NCI-H526 (cell line): ENCODE data around the gene CABYR.
"Not testable (repeated sequence)": the region's sequence is repeated elsewhere in the genome, so short reads cannot be mapped to it uniquely, and the experiment has no call there.

ENCODE experiments used
- DNase-seq, 2 experiments: peaks; one replicate each; lab custom pipeline; 2025; lab: John Stamatoyannopoulos, UW

The CABYR gene

DNA sequence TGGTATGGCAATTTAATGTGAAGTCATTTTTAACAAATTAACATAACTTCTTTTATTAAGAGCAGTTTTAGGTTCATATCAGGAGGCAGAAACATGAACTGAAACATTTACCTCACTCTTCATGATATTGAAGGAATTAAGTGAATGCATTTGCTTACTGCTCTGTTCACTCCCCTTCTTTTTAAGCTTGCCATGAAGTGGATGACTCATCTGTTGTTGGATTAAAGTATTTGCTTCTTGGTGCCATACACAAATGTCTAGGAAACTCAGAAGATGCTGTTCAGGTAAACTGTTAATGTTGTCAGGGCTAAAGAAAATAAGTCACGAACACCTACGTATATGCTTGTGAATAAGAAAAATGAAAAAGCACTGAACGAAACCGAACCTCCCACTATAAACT, 10.2 kb upstream of the CABYR start:
- no peak for DNase-seq

GRCh38 chr18:24130494-24130893, 8.4 kb upstream of the CABYR start:
- no peak for DNase-seq

GRCh38 chr18:24136967-24137373, 1.9 kb upstream of the CABYR start:
- peak in 1 of 2 experiments; percentile 14 for DNase-seq

DNA sequence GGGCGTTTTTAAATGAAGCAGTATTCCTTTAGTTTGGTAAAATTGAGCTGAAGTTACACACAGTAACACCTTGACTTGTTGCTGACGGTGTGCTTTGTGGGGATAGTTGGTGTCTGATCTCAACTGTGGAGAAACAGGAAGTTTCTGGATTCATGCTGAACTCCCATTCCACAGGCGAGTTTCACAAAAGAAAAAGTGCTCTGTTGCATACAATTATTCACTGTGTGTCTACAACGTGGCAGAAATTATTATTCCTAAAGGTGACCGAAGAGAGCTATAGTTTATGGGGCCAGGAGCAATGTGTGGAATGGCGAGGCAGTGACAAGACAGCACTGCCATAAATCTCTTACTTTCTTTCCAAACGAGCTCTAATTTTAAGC, 463 bp upstream of the CABYR start:
- peak in 1 of 2 experiments; percentile 16 for DNase-seq

DNA sequence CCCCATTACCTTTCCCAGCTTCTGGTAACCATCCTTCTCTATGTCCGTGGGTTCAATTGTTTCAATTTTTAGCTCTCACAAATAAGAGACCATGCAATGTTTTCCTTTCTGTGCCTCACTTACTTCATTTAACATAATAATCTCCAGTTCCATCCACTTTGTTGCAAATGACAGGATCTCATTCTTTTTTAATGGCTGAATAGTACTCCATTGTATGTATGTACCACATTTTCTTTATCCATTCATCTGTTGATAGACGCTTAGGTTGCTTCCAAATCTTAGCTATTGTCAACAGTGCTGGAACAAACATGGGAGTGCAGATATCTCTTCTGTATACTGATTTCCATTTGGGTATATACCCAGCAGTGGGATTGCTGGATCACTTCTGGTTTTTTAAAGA, 1.8 kb downstream of the CABYR start:
- no peak for DNase-seq

GRCh38 chr18:24142376-24142775, 3.5 kb downstream of the CABYR start:
- no peak for DNase-seq

GRCh38 chr18:24149591-24149990, 10.7 kb downstream of the CABYR start:
- DNase-seq = not testable (repeated sequence)

GRCh38 chr18:24153397-24153796, 14.5 kb downstream of the CABYR start:
- DNase-seq = no peak

DNA sequence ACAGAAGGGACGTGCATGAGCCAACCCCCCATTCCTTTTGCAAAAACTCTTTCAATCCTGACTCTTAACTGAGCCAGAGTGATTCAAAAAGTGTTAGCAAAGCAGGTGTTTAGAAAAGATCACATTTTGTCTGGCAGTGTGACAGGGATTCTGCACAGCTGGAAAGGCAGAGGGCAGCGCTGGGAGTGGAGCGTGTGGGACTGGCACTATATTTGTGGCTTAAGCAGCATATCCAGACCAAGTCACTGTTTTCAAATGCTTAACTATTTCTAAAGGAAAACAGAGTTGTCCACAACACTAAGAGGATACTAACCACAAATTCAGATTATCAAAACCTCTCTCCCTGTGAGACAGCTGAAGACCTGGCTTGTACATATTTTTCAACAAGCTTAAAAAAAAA, 19.0 kb downstream of the CABYR start:
- no peak for DNase-seq

DNA sequence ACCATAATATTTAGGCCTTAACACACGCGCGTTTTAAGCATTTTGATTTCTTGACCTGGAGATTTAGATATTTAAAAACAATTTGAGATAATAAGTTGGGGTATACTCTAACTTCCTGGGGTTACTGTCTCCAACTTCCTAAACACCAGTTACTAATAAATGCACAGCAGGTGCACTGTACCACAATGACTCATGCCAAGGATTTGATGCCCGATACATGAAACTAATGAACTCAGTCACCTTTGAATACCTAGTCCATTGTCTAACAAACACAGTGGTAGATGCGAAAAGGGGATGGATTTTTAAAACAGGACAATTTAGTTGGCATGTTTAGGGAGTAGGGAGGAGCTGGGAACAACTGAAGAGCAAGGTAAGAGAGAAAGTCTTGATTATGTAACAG, 21.2 kb downstream of the CABYR start:
- no peak for DNase-seq

DNA sequence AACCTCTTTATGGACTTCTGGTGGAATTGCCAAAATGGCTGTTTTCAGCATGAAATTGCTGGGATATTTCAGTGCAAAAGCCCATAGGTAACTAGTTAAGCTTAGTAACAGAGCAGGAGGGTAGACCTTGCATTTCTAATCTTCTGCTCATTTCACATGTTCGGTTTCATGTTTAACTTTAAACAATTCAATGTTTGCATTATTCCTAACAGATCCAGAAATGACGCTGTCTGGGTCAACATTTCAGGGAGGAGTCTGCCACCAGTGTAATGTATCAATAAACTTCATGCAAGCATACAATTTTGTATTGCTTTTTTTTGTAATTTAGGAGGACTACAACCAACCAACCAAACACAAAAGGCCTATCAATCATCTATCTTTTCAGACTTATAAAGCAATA, 22.4 kb downstream of the CABYR start:
- no peak for DNase-seq

GRCh38 chr18:24168496-24168895, 29.6 kb downstream of the CABYR start:
- no peak for DNase-seq

DNA sequence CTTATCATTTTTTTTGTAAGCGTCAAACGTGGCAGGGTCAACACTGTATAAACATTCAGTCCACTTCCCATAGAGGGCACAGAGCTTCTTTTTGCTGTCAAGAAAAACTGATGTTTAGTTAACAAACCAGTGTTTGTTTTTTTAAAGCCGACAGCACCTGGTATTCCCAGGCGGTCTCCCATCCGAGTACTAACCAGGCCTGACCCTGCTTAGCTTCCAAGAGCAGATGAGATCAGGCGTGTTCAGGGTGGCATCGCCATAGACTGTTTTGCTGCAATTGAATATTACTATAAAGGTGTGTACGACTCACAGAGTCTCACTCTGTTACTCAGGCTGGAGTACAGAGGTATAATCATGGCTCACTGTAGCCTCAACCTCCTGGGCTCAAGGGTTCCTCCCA, 31.5 kb downstream of the CABYR start:
- no peak for DNase-seq

DNA sequence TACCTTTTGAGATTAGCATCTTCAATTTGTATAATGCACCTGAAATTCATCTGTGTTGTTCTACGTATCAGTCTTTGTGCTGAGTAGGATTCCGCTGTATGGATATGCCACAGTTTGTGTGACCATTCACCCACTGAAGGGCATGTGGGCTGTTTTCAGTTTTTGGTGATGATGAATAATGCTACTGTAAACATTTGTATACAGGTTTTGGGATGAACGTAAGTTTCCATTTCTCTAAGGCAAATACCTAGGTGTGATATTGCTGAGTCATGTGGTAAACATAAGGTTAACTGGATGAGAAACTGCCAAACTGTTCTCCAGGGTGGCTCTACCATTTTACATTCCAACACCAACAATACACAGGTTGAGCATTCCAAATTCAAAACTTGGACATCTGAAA, 35.1 kb downstream of the CABYR start:
- no peak for DNase-seq

GRCh38 chr18:24176727-24177416, 38.0 kb downstream of the CABYR start:
- peak in 1 of 2 experiments; percentile 48 for DNase-seq

DNA sequence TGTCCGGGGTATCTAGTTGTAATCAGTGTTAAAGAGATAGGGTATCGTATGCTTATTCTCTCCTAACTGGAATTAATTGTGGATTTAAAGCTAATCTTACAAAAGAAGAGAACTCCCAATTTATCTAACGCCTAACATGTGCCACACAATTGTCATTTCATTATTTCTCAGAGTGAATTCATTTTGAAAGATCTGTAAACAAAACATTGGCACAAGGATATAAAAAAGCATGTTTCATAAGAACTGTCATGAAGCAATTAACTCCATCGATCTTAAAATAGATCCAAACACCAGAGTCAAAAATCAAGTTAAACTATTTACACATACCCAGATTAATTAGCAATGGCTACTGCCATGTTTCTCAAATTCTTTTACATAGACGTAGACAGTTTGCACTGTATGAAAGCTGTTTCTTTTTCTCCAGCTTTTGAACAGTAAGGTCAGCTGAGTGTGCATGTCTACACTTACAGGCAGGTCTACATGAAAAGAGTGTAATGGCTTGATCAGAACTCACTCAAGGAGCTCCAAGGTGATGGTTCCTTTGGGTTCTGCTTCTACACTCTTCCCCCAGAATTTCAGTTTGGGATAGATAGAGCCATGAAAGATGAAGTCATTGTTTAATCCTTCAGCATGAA, 38.8 kb downstream of the CABYR start:
- no peak for DNase-seq

DNA sequence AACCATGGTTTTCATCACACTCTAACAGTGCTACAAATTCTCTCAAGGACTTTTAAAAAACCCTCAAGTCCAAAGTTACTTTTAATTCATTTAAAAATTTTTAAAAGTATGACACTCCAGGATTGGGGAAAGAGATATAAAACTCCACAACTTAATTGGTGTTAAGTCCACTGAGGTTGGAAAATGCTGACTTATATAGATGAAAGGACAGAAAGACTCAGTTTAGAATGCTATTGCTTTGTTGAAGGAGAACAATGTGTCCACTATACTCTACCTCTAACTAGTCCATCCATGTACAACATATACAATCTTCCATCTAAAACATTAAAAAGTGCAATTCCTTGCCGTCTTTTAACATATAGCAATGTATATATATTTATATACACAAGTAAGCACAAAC, 41.2 kb downstream of the CABYR start:
- DNase-seq = no peak

DNA sequence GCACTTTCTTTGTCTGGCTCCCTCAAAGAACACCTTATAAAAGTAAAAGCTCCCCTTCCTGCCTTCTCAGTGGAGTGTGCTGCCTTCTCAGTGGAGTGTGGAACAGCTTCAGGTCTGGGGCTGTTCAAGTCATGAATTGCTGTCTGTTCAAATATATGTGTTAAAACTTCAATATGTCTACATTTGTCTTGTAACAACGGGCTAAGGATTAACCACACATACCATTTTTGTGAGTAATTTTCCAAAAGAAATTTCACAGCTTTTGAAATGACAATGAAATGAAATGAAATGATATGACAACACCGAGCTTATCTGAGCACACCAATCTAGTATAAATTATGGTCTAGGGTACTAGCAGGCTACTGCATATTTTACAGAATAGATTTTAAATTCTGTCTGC, 42.9 kb downstream of the CABYR start:
- DNase-seq = no peak

DNA sequence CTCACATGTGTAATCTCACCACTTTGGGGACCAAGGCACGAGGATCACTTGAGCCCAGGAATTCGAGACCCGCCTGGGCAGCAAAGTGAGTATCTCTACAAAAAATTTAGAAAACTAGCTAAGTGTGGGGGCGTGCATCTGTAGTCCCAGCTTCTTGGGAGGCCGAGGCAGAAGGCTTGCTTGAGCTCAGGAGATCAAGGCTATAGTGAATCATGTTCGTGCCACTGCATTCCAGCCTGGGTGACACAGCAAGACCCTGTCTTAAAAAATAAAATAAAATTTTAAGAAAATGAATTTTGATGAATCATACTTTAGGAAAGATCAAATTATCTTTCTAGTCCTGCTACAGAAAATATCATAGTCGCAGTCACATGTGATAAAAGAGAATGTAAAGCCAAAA, 46.9 kb downstream of the CABYR start:
- no peak for DNase-seq

DNA sequence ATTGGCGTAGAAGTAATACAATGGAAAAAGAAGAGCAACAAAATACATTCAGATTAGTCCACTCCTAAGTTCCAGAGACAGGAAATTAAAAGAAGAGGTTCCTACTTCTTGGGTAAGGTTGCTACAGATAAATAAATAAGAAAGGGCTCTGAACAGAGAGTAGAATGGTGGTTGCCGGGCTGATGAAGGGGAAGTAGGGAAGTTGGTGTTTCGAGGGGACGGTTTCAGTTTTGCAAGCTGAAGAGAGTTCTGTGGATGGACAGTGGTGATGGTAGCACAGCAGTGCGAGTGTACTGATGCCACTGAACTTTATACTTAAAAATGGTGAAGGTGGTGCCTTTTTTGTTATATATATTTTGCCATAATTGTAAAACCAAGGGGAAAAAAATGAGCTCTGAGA, 48.2 kb downstream of the CABYR start:
- DNase-seq = no peak

- DNase-seq = no peak
These were observed 48.8 kb downstream of the CABYR start for GRCh38 chr18:24187689-24188088.

GRCh38 chr18:24188120-24188519, 49.3 kb downstream of the CABYR start:
- DNase-seq = no peak

DNA sequence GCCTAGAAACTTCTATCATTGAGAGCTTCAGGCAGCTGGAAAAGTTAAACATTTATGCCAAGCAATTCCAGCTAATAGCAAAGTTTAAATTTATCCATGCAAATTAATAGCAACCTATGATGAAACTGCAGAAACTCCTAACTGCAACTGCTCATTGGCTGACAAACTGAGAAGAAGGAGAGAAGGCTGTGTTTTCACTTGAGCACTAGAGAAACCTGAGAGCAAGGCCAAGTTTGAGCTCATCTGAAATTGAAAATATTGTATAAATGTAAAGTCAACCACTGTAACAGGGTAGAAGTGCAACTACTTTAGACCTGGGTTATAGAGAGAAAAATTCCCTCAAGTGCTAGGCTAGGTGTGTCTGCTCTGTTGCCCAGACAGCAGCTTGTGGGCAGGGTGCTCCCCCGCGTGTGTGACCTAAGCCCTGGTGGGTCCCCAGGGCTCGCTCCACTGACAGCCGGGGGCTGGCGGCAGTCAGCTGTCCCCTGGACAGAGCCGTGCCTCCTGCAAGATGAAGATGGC, 50.2 kb downstream of the CABYR start:
- no peak for DNase-seq
